ENCODE measurements around the gene NTHL1. TPM values are rescaled to one million over a fixed set of nuclear protein-coding genes. Genes with fewer than 3 reads are reported as not detected.
"Not testable (repeated sequence)": the region's sequence is repeated elsewhere in the genome, so short reads cannot be mapped to it uniquely, and the experiment has no call there.

Gene NTHL1
- total RNA-seq, 1 experiment from 2014 or later: 52.0 TPM

- Histone ChIP-seq H3K4me1 (ENCODE audit: insufficient read depth, low read length) (no peaks in the 10 kb centered on the region), H3K27ac (ENCODE audit: insufficient read length, low read depth, low read length) (no peak overlapping the region), H3K9ac (ENCODE audit: extremely low read depth, insufficient read length, low read length) (no peak overlapping the region), H3K56ac (ENCODE audit: insufficient read length, low read depth, low read length) (no peak overlapping the region), H2AFZ (ENCODE audit: low read length) (no peak overlapping the region), H3K79me2 (ENCODE audit: insufficient read depth, low read length) (no peaks in the 10 kb centered on the region), H3K18ac (ENCODE audit: insufficient read length, low read depth, low read length) (no peak overlapping the region), H2BK20ac (ENCODE audit: low read depth, low read length, poor library complexity, severe bottlenecking) (no peak overlapping the region), H2BK5ac (ENCODE audit: insufficient read length, low read length) (no peak overlapping the region), H4K91ac (ENCODE audit: insufficient read length, low read depth, low read length) (no peak overlapping the region), H3K23me2 (ENCODE audit: insufficient read length, low read depth, low read length, poor library complexity, severe bottlenecking) (no peaks in the 10 kb centered on the region), H2AK5ac (ENCODE audit: insufficient read length, low read length) (no peak overlapping the region), H3K9me3 (ENCODE audit: control insufficient read depth, low read depth, low read length) (no peaks in the 10 kb centered on the region), H3K4me2 (ENCODE audit: insufficient read depth, insufficient read length, low read length) (no peak overlapping the region), H4K8ac (replicated peaks; ENCODE audit: insufficient read length, low read depth, low read length) (no peak overlapping the region), H3K79me1 (ENCODE audit: insufficient read depth, low read depth, low read length, poor library complexity, severe bottlenecking) (no peaks in the 10 kb centered on the region), H3K14ac (ENCODE audit: insufficient read depth, low read length) (no peak overlapping the region), H2BK12ac (ENCODE audit: insufficient read length, low read depth, low read length) (no peak overlapping the region), H2BK15ac (ENCODE audit: low read depth, low read length) (no peak overlapping the region), H4K20me1 (ENCODE audit: control insufficient read depth, insufficient read depth, insufficient read length) (no peaks in the 10 kb centered on the region), H2BK120ac (ENCODE audit: low read depth, low read length, poor library complexity, severe bottlenecking) (no peak overlapping the region), H3T11ph (ENCODE audit: low read length) (no peak overlapping the region), H4K5ac (ENCODE audit: insufficient read length, low read depth, low read length) (no peak overlapping the region), H3K23ac (ENCODE audit: insufficient read length, low read depth, low read length) (no peak overlapping the region), H3K4ac (ENCODE audit: low read depth, low read length) (no peak overlapping the region), H3K27me3 (ENCODE audit: insufficient read depth, low read length) (no peaks in the 10 kb centered on the region)
- no peak for DNase-seq
- no CpG with 5 or more reads among the region's 17 CpGs for WGBS (ENCODE audit: extremely low coverage, insufficient read length, low lambda C conversion rate)
- TF ChIP-seq CTCF (conservative IDR thresholded peaks at IDR 0.05): no peak
- H3K27me3 Mint-ChIP-seq (ENCODE audit: low read depth): no peaks in the 10 kb centered on the region
- H3K4me1 Mint-ChIP-seq: peaks cover 7 to 9% of the 10 kb centered on the region in 2 experiments
- H3K27ac Mint-ChIP-seq: peak overlapping the region in 1 of 3 experiments; percentile 47; a peak in 2 of 7 replicates
- H3K4me3 Mint-ChIP-seq: no peak overlapping the region
- H3K9me3 Mint-ChIP-seq: no peaks in the 10 kb centered on the region
- H3K36me3 Mint-ChIP-seq (ENCODE audit: insufficient read depth in 1 of 3, low read depth in 3 of 3): no peaks in the 10 kb centered on the region; a peak in 2 of 7 replicates
Measured at GRCh38 chr16:2034696-2035430, 12.8 kb downstream of the NTHL1 start.

GRCh38 chr16:2033909-2034695 is 13.5 kb downstream of the NTHL1 start:
- not testable (repeated sequence) for H3K14ac ChIP-seq (ENCODE audit: insufficient read depth, low read length); H2AFZ ChIP-seq (ENCODE audit: low read length); H4K5ac ChIP-seq (ENCODE audit: insufficient read length, low read depth, low read length); H2BK120ac ChIP-seq (ENCODE audit: low read depth, low read length, poor library complexity, severe bottlenecking); H2BK12ac ChIP-seq (ENCODE audit: insufficient read length, low read depth, low read length); H4K8ac ChIP-seq (replicated peaks; ENCODE audit: insufficient read length, low read depth, low read length); H3K9me3 Mint-ChIP-seq; H3K79me1 ChIP-seq (ENCODE audit: insufficient read depth, low read depth, low read length, poor library complexity, severe bottlenecking); H4K91ac ChIP-seq (ENCODE audit: insufficient read length, low read depth, low read length); H3K4me1 ChIP-seq (ENCODE audit: insufficient read depth, low read length); H3K27ac ChIP-seq (ENCODE audit: insufficient read length, low read depth, low read length); H3K4me3 Mint-ChIP-seq; H3K18ac ChIP-seq (ENCODE audit: insufficient read length, low read depth, low read length); H3K56ac ChIP-seq (ENCODE audit: insufficient read length, low read depth, low read length); H3K27me3 Mint-ChIP-seq (ENCODE audit: low read depth); H3K9ac ChIP-seq (ENCODE audit: extremely low read depth, insufficient read length, low read length); H2BK20ac ChIP-seq (ENCODE audit: low read depth, low read length, poor library complexity, severe bottlenecking); H2AK5ac ChIP-seq (ENCODE audit: insufficient read length, low read length); DNase-seq; H2BK15ac ChIP-seq (ENCODE audit: low read depth, low read length); H3K23ac ChIP-seq (ENCODE audit: insufficient read length, low read depth, low read length); H3K4ac ChIP-seq (ENCODE audit: low read depth, low read length); H2BK5ac ChIP-seq (ENCODE audit: insufficient read length, low read length); H3K36me3 Mint-ChIP-seq (ENCODE audit: insufficient read depth in 1 of 3, low read depth in 3 of 3); H3K23me2 ChIP-seq (ENCODE audit: insufficient read length, low read depth, low read length, poor library complexity, severe bottlenecking); H3K27me3 ChIP-seq (ENCODE audit: insufficient read depth, low read length); H3K4me1 Mint-ChIP-seq; H3K4me2 ChIP-seq (ENCODE audit: insufficient read depth, insufficient read length, low read length); H4K20me1 ChIP-seq (ENCODE audit: control insufficient read depth, insufficient read depth, insufficient read length); H3T11ph ChIP-seq (ENCODE audit: low read length); H3K9me3 ChIP-seq (ENCODE audit: control insufficient read depth, low read depth, low read length); H3K79me2 ChIP-seq (ENCODE audit: insufficient read depth, low read length)
- peak overlapping the region in 1 of 3 experiments; percentile 70; a peak in 1 of 7 replicates for H3K27ac Mint-ChIP-seq
- no CpG with 5 or more reads among the region's 32 CpGs for WGBS (ENCODE audit: extremely low coverage, insufficient read length, low lambda C conversion rate)
